ENCODE data around the gene RAB4A.

- TF ChIP-seq CTCF (IDR thresholded peaks at IDR 0.05; ENCODE audit: low read length) = no peak
- TF ChIP-seq EZH2 (optimal IDR thresholded peaks at IDR 0.05; ENCODE audit: low read depth, low read length) = no peak
Measured at GRCh38 chr1:229340496-229340895, 69.6 kb downstream of the RAB4A start.

All from MM.1S (cell line).